ENCODE measurements around the gene GSC. TPM values are rescaled to one million over a fixed set of nuclear protein-coding genes. Genes with fewer than 3 reads are reported as not detected.

Gene GSC
- total and polyA plus RNA-seq, 12 donors, result 0.06 to 0.54 (median 0.31) TPM; not detected in 5

DNA sequence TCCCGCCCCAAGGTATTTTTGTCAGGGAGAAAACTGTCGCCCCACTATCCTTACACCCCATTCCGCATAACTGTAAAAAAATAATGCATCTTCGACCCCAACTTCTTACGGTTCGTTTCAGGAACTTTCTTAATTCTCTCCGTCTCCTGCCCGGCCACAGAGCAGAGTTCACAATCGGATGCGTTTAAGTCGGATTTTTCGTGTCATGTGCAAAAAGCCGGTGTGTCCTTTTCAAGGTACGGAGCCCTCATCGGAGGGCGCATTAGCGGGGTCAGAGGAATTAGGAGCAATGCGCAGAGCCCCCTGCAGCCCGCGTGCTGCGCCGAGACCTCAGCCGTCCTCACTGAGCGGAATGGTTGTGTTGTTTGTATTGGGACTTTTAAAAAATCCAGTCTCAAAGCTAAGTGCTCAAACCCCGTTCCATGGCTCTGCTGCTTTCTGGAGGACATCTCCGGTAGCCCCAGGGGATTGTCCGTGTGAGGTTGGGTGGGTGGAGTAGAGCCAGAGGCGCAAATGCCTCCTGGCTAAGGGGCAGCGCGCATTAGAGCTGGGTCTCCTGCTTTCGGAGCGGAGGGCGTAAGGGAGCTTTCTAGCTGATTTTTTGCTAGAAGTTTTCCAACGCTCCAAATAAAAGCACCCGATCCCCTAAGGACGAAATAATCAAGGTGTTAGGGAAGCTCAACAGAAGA, 3.9 kb upstream of the GSC start:
- DNase-seq (no peak), ATAC-seq (no peak)
- WGBS, 2 donors, result 5 to 8% methylated on average over 36 of the region's 36 CpGs
- no peak for TF ChIP-seq CTCF (IDR thresholded peaks at IDR 0.05)
- no peak overlapping the region for H3K4me3 ChIP-seq
- H3K27ac ChIP-seq, result no peak overlapping the region
- H3K9me3 ChIP-seq, result no peaks in the 10 kb centered on the region
- intact Hi-C loops (cut with DNase I), result no loop called here
- H3K27me3 ChIP-seq, result peaks cover 52 to 100% (median 100%) of the 10 kb centered on the region in 7 donors
- no peaks in the 10 kb centered on the region for H3K36me3 ChIP-seq
- peaks cover 0 to 37% (median 26%) of the 10 kb centered on the region in 9 donors for H3K4me1 ChIP-seq

DNA sequence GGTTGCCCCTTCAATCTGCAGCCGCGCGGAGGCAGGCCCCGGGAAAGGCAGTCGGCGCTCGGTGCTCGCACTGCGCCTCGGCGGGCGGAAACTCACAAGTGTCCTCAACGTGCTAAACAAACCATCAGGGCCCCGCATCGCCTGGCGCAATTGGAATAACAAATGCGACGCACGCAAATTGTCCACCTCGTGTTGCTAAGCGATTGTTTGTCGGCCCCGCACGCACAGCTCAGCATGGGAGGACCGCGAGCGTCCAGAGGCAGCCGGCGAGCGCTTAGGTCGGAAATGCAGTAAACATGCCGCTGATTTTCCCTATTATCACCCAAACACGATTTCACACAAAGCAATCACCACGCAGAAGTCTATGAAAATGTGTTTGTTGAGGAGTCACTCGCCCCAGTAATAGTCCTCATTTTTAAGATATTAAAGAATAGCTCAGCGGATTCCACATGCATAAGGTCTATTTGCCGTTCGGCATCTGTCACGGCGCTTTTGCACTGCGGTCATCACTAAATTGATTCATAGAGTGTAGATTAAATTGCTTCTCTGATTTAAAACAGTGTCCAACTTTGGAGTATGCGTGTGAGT, 3.2 kb upstream of the GSC start:
- DNase-seq (no peak), ATAC-seq (no peak)
- Histone ChIP-seq H3K27ac (no peak overlapping the region), H3K9me3 (no peaks in the 10 kb centered on the region), H3K4me1 (peaks cover 0 to 44% (median 33%) of the 10 kb centered on the region in 9 donors), H3K4me3 (no peak overlapping the region), H3K27me3 (peaks cover 57 to 100% (median 100%) of the 10 kb centered on the region in 7 donors), H3K36me3 (no peaks in the 10 kb centered on the region)
- TF ChIP-seq CTCF (IDR thresholded peaks at IDR 0.05), result no peak
- WGBS, 2 donors, result 5 to 8% methylated on average over 42 of the region's 42 CpGs
- intact Hi-C loops (cut with DNase I), result no loop called here

DNA sequence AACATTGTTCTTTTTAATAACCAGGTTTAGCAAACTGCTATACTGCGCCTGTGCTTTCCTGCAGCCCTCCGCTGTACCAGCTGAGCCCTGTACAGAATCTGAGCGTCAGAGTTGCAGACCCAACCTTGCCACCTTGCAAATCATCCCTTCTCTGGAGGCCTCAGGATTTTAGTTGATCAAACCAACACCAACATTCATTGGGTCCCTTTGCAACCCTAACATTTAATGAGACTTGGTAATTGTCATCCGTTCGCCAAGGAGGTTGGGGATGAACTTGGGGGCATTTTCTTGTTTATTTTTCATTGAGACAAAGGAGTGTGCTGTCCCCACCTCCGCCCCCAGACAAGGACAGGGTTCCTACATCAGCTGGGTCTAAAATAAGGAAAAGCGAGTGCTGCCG, 2.6 kb upstream of the GSC start:
- no peak for DNase-seq
- peaks cover 57 to 100% (median 100%) of the 10 kb centered on the region in 7 donors for H3K27me3 ChIP-seq
- H3K4me1 ChIP-seq, result peaks cover 0 to 46% (median 35%) of the 10 kb centered on the region in 9 donors
- ATAC-seq, result no peak
- TF ChIP-seq CTCF (IDR thresholded peaks at IDR 0.05), result no peak
- no peaks in the 10 kb centered on the region for H3K36me3 ChIP-seq
- intact Hi-C loops (cut with DNase I), result no loop called here
- no peak overlapping the region for H3K4me3 ChIP-seq
- no peaks in the 10 kb centered on the region for H3K9me3 ChIP-seq
- H3K27ac ChIP-seq, result no peak overlapping the region
- 15 to 19% methylated on average over 8 of the region's 8 CpGs for WGBS, 2 donors

DNA sequence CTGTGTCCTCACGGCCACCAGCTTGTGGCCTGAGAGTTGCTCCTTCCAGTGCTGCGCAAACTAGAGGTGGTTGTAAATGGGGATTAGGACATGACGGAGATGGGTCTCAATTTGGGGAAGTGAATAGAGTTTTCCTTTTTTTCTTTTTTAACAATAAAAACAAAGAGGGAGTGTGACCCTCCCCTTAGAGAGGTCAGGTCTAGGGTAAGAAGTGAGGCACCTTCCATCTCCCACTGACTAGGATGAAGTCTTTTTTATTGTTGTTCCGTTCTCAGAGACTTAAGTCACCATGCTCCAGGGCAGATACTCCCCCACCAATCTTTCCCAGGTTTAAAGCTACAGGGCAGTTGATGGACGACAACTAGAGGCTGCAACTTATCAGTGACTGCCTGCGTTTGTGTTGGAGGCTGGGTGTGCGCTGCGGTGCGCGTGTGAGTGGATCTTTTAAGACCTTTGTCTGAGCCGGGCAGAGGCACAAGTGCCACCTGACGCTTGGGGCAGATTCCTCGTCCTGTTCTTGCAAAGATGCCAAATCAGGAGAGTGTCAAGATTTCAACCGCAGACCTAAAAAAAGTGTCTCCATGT, 2.1 kb upstream of the GSC start:
- Histone ChIP-seq H3K27ac (no peak overlapping the region), H3K4me1 (peaks cover 0 to 46% (median 35%) of the 10 kb centered on the region in 9 donors), H3K27me3 (peaks cover 55 to 100% (median 100%) of the 10 kb centered on the region in 7 donors), H3K9me3 (no peaks in the 10 kb centered on the region), H3K4me3 (no peak overlapping the region), H3K36me3 (no peaks in the 10 kb centered on the region)
- WGBS, 2 donors, result 15 to 21% methylated on average over 14 of the region's 14 CpGs
- intact Hi-C loops (cut with DNase I), result no loop called here
- ATAC-seq (no peak), DNase-seq (no peak)
- no peak for TF ChIP-seq CTCF (IDR thresholded peaks at IDR 0.05)
